Measurements from ENCODE around the gene OR5AK2. TPM values are rescaled to one million over a fixed set of nuclear protein-coding genes. Genes with fewer than 3 reads are reported as not detected.
"Not testable (repeated sequence)": the region's sequence is repeated elsewhere in the genome, so short reads cannot be mapped to it uniquely, and the experiment has no call there.

Gene OR5AK2, protein sequence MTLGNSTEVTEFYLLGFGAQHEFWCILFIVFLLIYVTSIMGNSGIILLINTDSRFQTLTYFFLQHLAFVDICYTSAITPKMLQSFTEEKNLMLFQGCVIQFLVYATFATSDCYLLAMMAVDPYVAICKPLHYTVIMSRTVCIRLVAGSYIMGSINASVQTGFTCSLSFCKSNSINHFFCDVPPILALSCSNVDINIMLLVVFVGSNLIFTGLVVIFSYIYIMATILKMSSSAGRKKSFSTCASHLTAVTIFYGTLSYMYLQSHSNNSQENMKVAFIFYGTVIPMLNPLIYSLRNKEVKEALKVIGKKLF
- not detected for polyA plus RNA-seq (2013, experiment 1 of 2)
- polyA plus RNA-seq (2013, experiment 2 of 2): not detected

DNA sequence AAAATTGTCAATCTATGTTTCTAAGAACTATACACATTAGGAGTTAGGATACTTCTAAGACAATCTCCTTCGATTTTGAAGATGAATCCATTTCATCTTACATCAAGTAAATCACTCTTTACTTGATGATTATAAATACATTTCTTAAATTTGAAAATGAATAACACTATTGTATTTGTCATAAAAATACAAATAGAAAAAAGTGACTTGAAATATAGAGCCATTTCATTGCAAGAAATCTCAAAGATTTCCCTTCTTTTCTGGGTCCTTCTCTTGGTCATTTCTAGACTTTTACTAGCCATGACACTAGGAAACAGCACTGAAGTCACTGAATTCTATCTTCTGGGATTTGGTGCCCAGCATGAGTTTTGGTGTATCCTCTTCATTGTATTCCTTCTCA lies at the start of gene OR5AK2:
Gene OR5AK2 (plus strand): TSS at position 301 of the 400 bp plus-strand sequence. CDS start 0 bp downstream, at position 301.
- Histone ChIP-seq H3K27ac (ENCODE audit: low read depth, low read length, severe bottlenecking) (no peak within 1 kb of the TSS), H3K36me3 (ENCODE audit: control insufficient read depth, insufficient read depth, low read length) (no peaks in the 10 kb centered on the region), H3K4me3 (ENCODE audit: extremely low read depth, insufficient read depth, low read length, poor library complexity, severe bottlenecking) (no peak within 1 kb of the TSS), H3K4me1 (ENCODE audit: control insufficient read depth, insufficient read depth, low read length, poor library complexity, severe bottlenecking) (no peaks in the 10 kb centered on the region), H3K9me3 (ENCODE audit: control insufficient read depth, low read length) (no peaks in the 10 kb centered on the region)
- no CpG with 5 or more reads among the region's 1 CpG for WGBS, 2 experiments (ENCODE audit: insufficient coverage in 2 of 2)

- H3K4me3 ChIP-seq (ENCODE audit: extremely low read depth, insufficient read depth, low read length, poor library complexity, severe bottlenecking); H3K27ac ChIP-seq (ENCODE audit: low read depth, low read length, severe bottlenecking); H3K36me3 ChIP-seq (ENCODE audit: control insufficient read depth, insufficient read depth, low read length); H3K4me1 ChIP-seq (ENCODE audit: control insufficient read depth, insufficient read depth, low read length, poor library complexity, severe bottlenecking); H3K9me3 ChIP-seq (ENCODE audit: control insufficient read depth, low read length): not testable (repeated sequence)
- 95 to 96% methylated on average over 8 of the region's 8 CpGs for WGBS, 2 experiments (ENCODE audit: insufficient coverage in 2 of 2)
These were observed 43.2 kb upstream of the OR5AK2 start for GRCh38 chr11:56945526-56945925.

DNA sequence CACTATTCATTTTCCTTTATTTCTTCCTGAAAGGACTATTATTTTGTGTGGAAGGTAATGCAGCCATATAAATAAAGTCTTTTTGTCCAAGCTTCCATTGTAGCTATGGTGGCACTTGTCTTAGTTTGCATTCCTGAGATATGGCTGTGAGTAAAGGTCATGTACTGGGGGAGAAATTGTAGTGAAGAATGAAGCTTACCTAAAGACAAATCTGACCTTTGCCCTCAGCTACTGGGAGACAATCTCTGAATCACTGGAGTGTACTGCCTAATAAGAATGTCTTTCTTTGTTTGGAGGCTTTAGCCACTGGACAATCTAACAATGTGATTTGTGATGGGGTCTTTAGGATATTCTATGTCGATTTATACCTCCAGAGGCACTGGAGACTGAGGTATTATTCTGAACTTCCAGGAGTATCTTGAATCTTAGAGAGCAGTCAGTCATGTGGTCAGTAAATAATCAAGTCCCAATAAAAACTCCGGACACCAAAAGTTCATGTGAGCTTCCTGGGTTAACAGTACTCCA lies 39.7 kb upstream of the OR5AK2 start:
- Histone ChIP-seq H3K9me3 (ENCODE audit: control insufficient read depth, low read length) (peaks cover 8% of the 10 kb centered on the region), H3K4me1 (ENCODE audit: control insufficient read depth, insufficient read depth, low read length, poor library complexity, severe bottlenecking) (no peaks in the 10 kb centered on the region), H3K4me3 (ENCODE audit: extremely low read depth, insufficient read depth, low read length, poor library complexity, severe bottlenecking) (no peak overlapping the region), H3K27ac (ENCODE audit: low read depth, low read length, severe bottlenecking) (no peak overlapping the region), H3K36me3 (ENCODE audit: control insufficient read depth, insufficient read depth, low read length) (no peaks in the 10 kb centered on the region)
- WGBS, 2 experiments (ENCODE audit: insufficient coverage in 2 of 2): 71 to 80% methylated on average over 1 of the region's 2 CpGs

GRCh38 chr11:56950510-56950909 lies 38.2 kb upstream of the OR5AK2 start:
- no peaks in the 10 kb centered on the region for H3K4me1 ChIP-seq (ENCODE audit: control insufficient read depth, insufficient read depth, low read length, poor library complexity, severe bottlenecking)
- no peak overlapping the region for H3K27ac ChIP-seq (ENCODE audit: low read depth, low read length, severe bottlenecking)
- WGBS, 2 experiments (ENCODE audit: insufficient coverage in 2 of 2): 90 to 97% methylated on average over 2 of the region's 2 CpGs
- no peaks in the 10 kb centered on the region for H3K36me3 ChIP-seq (ENCODE audit: control insufficient read depth, insufficient read depth, low read length)
- H3K4me3 ChIP-seq (ENCODE audit: extremely low read depth, insufficient read depth, low read length, poor library complexity, severe bottlenecking): no peak overlapping the region
- peaks cover 8% of the 10 kb centered on the region for H3K9me3 ChIP-seq (ENCODE audit: control insufficient read depth, low read length)

DNA sequence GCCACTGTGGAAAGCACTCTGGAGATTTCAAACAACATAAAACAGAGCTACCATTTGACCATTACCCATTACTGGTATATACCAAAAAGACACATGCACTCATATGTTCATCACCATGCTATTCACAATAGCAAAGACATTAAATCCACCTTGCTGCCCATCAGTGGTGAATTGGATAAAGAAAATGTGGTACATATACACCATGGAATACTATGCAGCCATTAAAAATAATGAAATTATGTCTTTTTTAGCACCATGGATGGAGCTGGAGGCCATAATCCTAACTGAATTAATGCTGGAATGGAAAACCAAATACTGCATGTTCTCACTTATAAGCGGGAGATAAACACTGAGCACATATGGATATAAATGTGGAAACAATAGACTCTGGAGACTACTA lies 34.8 kb upstream of the OR5AK2 start:
- not testable (repeated sequence) for H3K4me3 ChIP-seq (ENCODE audit: extremely low read depth, insufficient read depth, low read length, poor library complexity, severe bottlenecking); H3K4me1 ChIP-seq (ENCODE audit: control insufficient read depth, insufficient read depth, low read length, poor library complexity, severe bottlenecking); H3K27ac ChIP-seq (ENCODE audit: low read depth, low read length, severe bottlenecking); H3K36me3 ChIP-seq (ENCODE audit: control insufficient read depth, insufficient read depth, low read length); H3K9me3 ChIP-seq (ENCODE audit: control insufficient read depth, low read length)
- WGBS, 2 experiments (ENCODE audit: insufficient coverage in 2 of 2): 100% methylated on average over 1 of the region's 1 CpG; no CpG with 5 or more reads in 1 of the 2 experiments

DNA sequence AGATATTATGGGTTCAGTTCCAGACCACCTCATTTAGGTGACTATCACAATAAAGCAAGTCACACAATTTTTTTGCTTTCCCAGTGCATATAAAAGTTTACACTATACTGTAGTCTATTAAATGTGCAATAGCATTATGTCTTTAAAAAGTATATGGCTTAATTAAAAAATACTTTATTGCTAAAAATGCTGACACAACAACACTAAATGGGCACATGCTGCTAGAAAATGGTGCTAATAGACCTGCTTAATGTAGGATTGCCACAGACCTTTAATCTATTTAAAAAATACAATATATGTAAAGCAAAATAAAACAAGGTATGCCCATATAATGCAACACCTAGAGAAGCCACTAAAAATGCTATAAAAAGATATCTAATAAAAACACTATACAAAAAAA lies 27.1 kb upstream of the OR5AK2 start:
- no peaks in the 10 kb centered on the region for H3K36me3 ChIP-seq (ENCODE audit: control insufficient read depth, insufficient read depth, low read length)
- no peaks in the 10 kb centered on the region for H3K9me3 ChIP-seq (ENCODE audit: control insufficient read depth, low read length)
- H3K4me3 ChIP-seq (ENCODE audit: extremely low read depth, insufficient read depth, low read length, poor library complexity, severe bottlenecking): no peak overlapping the region
- no peak overlapping the region for H3K27ac ChIP-seq (ENCODE audit: low read depth, low read length, severe bottlenecking)
- H3K4me1 ChIP-seq (ENCODE audit: control insufficient read depth, insufficient read depth, low read length, poor library complexity, severe bottlenecking): no peaks in the 10 kb centered on the region

DNA sequence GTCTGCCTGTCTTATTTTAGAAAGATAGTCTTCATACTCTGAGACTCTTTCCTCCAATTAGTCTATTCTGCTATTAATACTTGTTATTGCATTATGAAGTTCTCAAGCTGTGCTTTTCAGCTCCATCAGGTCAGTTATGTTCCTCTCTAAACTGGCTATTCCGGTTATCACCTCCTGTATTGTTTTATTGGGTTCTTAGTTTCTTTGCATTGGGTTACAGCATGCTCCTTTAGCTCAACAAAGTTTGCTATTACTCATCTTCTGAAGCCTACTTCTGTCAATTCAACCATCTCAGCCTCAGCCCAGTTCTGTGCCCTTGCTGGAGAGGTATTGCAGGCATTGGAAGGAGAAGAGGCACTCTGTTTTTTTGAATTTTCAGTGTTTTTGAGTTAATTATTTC lies 21.0 kb upstream of the OR5AK2 start:
- Histone ChIP-seq H3K4me3 (ENCODE audit: extremely low read depth, insufficient read depth, low read length, poor library complexity, severe bottlenecking) (no peak overlapping the region), H3K4me1 (ENCODE audit: control insufficient read depth, insufficient read depth, low read length, poor library complexity, severe bottlenecking) (no peaks in the 10 kb centered on the region), H3K27ac (ENCODE audit: low read depth, low read length, severe bottlenecking) (no peak overlapping the region), H3K36me3 (ENCODE audit: control insufficient read depth, insufficient read depth, low read length) (no peaks in the 10 kb centered on the region), H3K9me3 (ENCODE audit: control insufficient read depth, low read length) (no peaks in the 10 kb centered on the region)
- no CpG with 5 or more reads among the region's 1 CpG for WGBS, 2 experiments (ENCODE audit: insufficient coverage in 2 of 2)

DNA sequence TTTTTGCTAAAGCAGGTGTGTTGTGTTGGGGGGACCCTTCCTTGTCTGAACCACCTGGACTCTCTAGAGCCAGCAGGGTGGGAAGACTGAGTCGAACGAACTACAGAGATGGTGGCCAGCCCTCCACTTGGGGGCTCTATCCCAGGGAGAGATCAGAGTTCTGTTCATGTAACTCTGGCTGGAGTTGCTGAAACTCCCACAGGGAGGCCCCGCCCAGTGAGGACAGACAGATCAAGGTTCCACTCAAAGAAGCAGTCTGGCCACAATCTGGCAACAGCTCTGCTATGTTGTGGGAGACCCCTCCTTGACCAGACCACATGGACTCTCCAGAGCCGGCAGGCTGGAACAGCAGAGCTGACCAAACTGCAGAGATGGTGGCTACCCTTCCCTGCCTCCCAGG lies 20.2 kb upstream of the OR5AK2 start:
- Histone ChIP-seq H3K4me3 (ENCODE audit: extremely low read depth, insufficient read depth, low read length, poor library complexity, severe bottlenecking) (no peak overlapping the region), H3K9me3 (ENCODE audit: control insufficient read depth, low read length) (no peaks in the 10 kb centered on the region), H3K4me1 (ENCODE audit: control insufficient read depth, insufficient read depth, low read length, poor library complexity, severe bottlenecking) (no peaks in the 10 kb centered on the region), H3K36me3 (ENCODE audit: control insufficient read depth, insufficient read depth, low read length) (no peaks in the 10 kb centered on the region), H3K27ac (ENCODE audit: low read depth, low read length, severe bottlenecking) (no peak overlapping the region)
- 83 to 100% methylated on average over 4 of the region's 4 CpGs for WGBS, 2 experiments (ENCODE audit: insufficient coverage in 2 of 2)

DNA sequence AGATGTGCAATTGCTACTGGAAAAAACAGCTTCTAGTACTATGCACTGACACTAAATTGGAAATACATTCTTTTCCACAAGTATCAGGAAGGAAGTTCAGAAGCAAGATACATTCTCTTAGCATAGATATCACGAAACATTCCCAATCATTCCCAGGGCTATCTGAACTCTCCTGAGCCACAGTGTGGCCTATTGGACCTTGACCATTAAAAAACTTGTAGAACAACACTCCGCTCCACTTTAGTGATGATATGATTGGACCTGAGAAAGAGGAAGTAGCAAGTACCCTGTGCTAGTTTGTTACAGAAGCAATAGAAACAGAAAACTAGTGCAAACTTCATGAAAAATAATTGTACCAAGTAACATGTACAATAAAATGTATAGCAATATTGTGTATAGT lies 11.4 kb upstream of the OR5AK2 start:
- H3K27ac ChIP-seq (ENCODE audit: low read depth, low read length, severe bottlenecking): no peak overlapping the region
- no peaks in the 10 kb centered on the region for H3K4me1 ChIP-seq (ENCODE audit: control insufficient read depth, insufficient read depth, low read length, poor library complexity, severe bottlenecking)
- no CpG with 5 or more reads among the region's 2 CpGs for WGBS, 2 experiments (ENCODE audit: insufficient coverage in 2 of 2)
- no peaks in the 10 kb centered on the region for H3K9me3 ChIP-seq (ENCODE audit: control insufficient read depth, low read length)
- no peaks in the 10 kb centered on the region for H3K36me3 ChIP-seq (ENCODE audit: control insufficient read depth, insufficient read depth, low read length)
- no peak overlapping the region for H3K4me3 ChIP-seq (ENCODE audit: extremely low read depth, insufficient read depth, low read length, poor library complexity, severe bottlenecking)

GRCh38 chr11:56990702-56991101 lies 2.0 kb downstream of the OR5AK2 start:
- no CpG with 5 or more reads among the region's 2 CpGs for WGBS, 2 experiments (ENCODE audit: insufficient coverage in 2 of 2)
- Histone ChIP-seq H3K4me1 (ENCODE audit: control insufficient read depth, insufficient read depth, low read length, poor library complexity, severe bottlenecking) (no peaks in the 10 kb centered on the region), H3K36me3 (ENCODE audit: control insufficient read depth, insufficient read depth, low read length) (no peaks in the 10 kb centered on the region), H3K4me3 (ENCODE audit: extremely low read depth, insufficient read depth, low read length, poor library complexity, severe bottlenecking) (no peak overlapping the region), H3K27ac (ENCODE audit: low read depth, low read length, severe bottlenecking) (no peak overlapping the region), H3K9me3 (ENCODE audit: control insufficient read depth, low read length) (peaks cover 13% of the 10 kb centered on the region)

DNA sequence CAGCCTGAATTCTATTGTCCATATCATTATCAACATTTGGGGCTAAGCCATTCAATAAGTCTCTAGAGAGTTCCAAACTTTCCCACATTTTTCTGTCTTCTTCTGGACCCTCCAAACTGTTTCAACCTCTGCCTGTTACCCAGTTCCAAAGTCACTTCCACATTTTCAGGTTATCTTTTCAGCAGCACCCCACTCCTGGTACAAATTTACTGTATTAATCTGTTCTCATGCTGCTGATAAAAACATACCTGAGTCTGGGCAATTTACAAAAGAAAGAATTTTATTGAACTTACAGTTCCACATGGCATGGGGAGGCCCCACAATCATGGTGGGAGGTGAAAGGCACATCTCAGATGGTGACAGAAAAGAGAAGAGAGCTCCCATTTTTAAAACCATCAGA lies 5.8 kb downstream of the OR5AK2 start:
- no peaks in the 10 kb centered on the region for H3K4me1 ChIP-seq (ENCODE audit: control insufficient read depth, insufficient read depth, low read length, poor library complexity, severe bottlenecking)
- H3K4me3 ChIP-seq (ENCODE audit: extremely low read depth, insufficient read depth, low read length, poor library complexity, severe bottlenecking): no peak overlapping the region
- H3K36me3 ChIP-seq (ENCODE audit: control insufficient read depth, insufficient read depth, low read length): no peaks in the 10 kb centered on the region
- no peak overlapping the region for H3K27ac ChIP-seq (ENCODE audit: low read depth, low read length, severe bottlenecking)
- peaks cover 13% of the 10 kb centered on the region for H3K9me3 ChIP-seq (ENCODE audit: control insufficient read depth, low read length)

Measured in mesodermal cell (in vitro differentiated cells).